DMS153 treated with DMSO at 0.1 percent for 48 hours (cell line): ENCODE results near the gene B4GAT1.
A peak's percentile ranks its signal among the peaks of the same experiment; 100 is the strongest.
"Not testable (repeated sequence)": the region's sequence is repeated elsewhere in the genome, so short reads cannot be mapped to it uniquely, and the experiment has no call there.

Experiments
- DNase-seq: peaks from one replicate; lab custom pipeline; 2025; ENCODE audit not compliant: unreplicated experiment; lab: John Stamatoyannopoulos, UW

B4GAT1 gene

DNA sequence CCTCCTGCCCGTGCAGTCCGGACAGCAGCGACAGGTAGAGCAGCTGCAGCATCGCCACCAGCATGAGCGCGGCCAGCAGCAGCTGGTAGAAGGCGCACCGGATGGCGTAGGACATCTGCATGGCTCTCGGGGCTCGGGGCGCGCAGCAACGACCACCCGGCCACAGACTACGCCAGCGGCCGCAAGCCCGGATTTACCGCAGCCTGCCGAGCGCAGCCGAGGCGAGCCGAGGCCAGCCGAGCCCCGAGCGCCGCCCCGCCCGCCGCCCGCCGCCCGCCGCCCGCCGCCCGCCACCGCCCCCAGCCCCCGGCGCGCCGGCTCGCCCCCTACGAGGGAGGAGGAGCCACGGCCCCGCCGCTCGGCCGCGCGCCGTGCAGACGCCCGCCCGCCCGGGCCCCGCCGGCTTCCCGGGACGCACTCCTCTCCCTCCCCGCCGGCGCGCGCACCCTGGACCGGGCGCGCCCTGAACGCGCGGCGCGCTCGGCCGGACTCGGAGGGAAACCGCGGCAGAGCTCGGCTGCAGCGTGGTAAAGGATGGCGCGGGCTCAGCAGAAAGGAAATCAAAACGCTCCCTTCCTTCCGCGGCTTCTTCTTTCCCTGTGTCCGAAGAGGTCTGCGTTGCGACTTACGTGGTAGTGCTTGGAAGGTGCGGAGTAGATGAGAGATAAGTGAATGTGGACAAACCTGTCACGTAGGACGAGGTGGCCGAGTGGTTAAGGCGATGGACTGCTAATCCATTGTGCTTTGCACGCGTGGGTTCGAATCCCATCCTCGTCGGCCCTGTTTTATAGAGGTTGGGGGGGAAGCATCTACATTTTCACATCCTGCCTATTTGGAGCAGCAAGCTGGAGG lies at the start of gene B4GAT1:
B4GAT1 (minus strand) TSS at position 205 of the 852 bp plus-strand sequence; CDS start at position 121, 84 bp downstream.
- peak; percentile 23 for DNase-seq

- DNase-seq = no peak
Measured at GRCh38 chr11:66393954-66394353, 46.5 kb upstream of the B4GAT1 start.

- DNase-seq = no peak
Measured at GRCh38 chr11:66391322-66391721, 43.9 kb upstream of the B4GAT1 start.

- peak; percentile 51 for DNase-seq
Measured at GRCh38 chr11:66388780-66389386, 41.5 kb upstream of the B4GAT1 start.

GRCh38 chr11:66386171-66387069 lies 39.0 kb upstream of the B4GAT1 start:
- DNase-seq = peak; percentile 74

DNA sequence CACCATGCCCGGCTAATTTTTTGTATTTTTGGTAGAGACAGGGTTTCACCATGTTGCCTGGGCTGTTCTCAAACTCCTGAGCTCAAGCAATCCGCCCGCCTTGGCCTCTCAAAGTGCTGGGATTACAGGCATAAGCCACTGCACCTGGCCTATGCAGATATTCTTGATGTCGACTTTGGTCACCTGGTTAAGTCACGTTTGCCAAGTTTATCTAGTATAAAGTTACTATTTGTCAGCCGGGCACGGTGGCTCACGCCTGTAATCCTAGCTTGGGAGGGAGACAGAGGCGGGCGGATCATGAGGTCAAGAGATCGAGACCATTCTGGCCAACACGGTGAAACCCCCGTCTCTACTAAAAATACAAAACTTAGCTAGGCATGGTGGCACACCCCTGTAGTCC lies 36.9 kb upstream of the B4GAT1 start:
- DNase-seq = not testable (repeated sequence)

DNA sequence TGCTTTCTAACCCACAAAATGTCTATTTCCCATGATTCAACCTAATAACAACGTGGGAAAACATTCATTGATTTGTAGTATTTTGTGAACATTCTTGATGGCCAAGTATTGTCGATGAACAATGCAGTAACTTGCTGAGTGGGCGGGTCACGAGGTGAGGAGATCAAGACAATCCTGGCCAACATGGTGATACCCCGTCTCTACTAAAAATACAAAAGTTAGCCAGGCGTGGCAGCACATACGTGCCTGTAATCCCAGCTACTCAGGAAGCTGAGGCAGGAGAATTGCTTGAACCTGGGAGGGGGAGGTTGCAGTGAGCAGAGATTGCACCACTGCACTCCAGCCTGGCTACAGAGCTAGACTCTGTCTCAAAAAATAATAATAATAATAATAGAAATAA lies 32.8 kb upstream of the B4GAT1 start:
- DNase-seq = not testable (repeated sequence)

DNA sequence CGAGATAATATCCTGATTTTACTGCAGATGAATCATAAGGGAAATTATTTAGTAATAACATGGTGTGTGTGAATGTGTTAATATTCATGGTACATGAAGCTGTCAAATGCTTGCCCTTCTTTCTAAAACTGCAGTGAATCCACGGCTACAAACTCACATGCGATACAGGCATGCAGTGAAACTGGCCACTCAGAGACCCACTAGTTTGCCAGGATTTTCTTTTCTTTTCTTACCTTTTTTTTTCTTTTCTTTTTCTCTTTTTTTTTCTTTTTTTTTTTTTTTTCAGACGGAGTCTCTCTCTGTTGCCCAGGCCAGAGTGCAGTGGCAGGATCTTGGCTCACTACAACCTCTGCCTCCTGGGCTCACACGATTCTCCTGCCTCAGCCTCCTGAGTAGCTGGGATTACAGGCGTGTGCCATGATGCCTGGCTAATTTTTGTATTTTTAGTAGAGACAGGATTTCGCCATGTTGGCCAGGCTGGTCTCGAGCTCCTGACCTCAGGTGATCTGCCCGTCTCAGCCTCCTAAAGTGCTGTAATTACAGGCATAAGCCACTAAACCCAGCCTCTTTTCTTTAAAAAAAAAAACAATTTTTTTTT lies 26.4 kb upstream of the B4GAT1 start:
- not testable (repeated sequence) for DNase-seq

GRCh38 chr11:66373265-66373664 lies 25.8 kb upstream of the B4GAT1 start:
- no peak for DNase-seq

DNA sequence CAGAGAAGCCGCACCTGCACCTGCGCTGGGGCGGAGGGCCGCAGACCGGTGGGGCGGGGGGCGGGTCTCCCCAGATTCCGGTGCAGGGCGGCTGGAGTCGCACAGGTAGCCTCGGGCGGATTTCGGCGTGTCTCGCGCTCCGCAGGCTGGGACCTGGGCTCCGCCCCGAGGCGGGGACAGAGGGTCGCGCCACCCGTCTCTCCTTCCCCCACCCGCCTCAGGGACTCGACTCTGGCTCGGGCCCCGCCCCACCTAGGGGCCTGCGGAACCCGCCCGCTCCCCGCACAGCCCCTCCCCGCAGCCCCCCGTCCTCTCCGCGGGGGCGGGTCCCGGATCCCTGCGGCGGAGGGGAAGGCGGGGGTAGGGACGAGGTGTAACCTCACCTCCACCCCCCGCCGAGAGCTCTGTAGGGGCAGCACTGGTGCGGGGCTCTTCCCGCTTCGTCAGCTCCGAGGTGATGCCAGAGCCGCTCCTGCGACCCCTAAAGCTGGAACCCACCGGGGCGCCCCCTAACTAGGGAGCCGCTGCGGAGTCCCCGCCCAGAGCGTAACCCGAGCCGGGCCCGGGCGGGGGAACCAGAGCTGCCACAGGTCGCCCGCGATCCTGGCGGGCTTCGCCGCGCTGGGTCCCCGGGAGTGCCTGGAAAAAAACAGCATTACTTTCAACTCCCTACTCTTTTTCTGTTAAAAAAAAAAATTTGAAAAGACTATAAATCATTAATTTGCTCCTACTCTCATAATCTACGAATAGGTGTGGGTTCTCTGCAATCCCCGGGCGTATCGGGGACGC lies 24.4 kb upstream of the B4GAT1 start, which contains the start of gene SLC29A2:
SLC29A2 (minus strand) TSS at position 134 of the 789 bp plus-strand sequence. CDS start 169 bp downstream, outside the sequence.
- DNase-seq = peak; percentile 73

DNA sequence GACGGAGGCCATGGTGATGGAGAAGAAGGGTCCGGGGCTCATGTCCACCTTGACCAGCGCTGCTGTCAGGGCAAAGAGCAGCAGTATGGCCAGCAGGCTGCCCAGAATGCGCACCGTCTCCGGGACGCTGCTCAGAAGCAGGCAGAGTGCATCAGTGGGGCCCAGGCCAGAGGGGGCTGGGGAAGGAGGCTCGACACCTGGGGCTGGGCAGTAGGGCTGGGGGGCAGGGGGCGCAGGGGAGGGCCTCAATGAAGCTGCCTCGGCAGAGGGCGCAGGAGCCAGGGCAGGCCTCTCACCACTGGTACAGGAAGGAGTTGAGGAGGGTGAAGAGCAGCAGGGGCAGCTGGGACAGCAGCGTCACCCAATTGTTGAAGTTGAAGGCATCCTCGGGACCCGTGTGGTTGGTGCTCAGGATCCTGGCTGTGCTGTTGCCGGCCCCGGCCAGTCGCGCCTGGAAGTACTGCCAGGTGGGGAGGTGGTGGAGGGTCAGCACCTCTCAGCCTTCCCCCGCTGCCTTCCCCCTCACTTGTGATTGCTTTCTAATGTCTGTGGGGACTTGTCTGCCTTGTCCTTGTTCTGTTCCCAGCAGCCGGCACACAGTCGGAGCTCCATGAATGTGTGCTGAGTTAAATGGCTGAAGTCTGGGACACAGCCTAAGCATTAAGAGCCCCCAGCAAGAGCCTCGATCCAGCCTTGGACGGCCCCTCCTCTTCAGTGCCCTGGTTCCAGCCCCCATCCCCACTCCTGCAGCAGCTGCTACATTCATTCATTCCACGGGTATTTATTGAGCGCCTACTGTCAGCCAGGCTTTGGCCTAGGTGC lies 21.9 kb upstream of the B4GAT1 start:
- no peak for DNase-seq

GRCh38 chr11:66368484-66368883 lies 21.1 kb upstream of the B4GAT1 start:
- no peak for DNase-seq

- no peak for DNase-seq
Measured at GRCh38 chr11:66367561-66368312, 20.3 kb upstream of the B4GAT1 start.

GRCh38 chr11:66366844-66367477 lies 19.5 kb upstream of the B4GAT1 start:
- no peak for DNase-seq

- DNase-seq = no peak
Measured at GRCh38 chr11:66365711-66366619, 18.5 kb upstream of the B4GAT1 start.

DNA sequence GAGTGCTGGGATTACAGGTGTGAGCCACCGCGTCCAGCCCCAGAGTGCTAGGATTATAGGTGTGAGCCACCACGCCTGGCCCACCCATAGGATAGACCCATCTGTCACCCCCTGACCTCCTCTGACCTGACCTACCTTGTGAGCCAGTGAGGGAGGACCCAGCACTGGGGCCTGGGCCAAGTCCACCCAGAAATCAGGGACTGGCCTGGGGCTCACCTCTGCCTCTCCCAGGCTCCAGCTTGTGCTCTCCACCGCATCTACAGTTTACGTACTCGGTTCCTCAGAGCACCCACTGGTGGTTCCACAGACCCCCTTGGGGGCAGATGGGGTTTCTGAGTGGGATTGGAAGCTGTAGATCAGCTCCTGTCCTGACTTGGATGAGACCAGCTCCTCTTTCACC lies 17.7 kb upstream of the B4GAT1 start:
- DNase-seq = no peak
